HepG2 (cell line): Measurements from ENCODE around the gene GPR152. TPM values are rescaled to one million over a fixed set of nuclear protein-coding genes. Genes with fewer than 3 reads are reported as not detected.
A peak's percentile ranks its signal among the peaks of the same experiment; 100 is the strongest.

Experiments
- DMAP1 ChIP-seq: IDR thresholded peaks from 2 replicates; pipeline ENCODE4 v1.6.1; 2016
- ELF3 ChIP-seq: IDR thresholded peaks from 2 replicates; pipeline ENCODE4 v1.6.1; 2016; ENCODE audit warnings: missing genetic modification reagents, missing compliant biosample characterization
- FOXK1 ChIP-seq: sonication (generic); formaldehyde crosslinking; IDR thresholded peaks from 2 replicates; pipeline ENCODE4 v1.4.0; 2020; ENCODE audit warnings: low read depth, missing genetic modification reagents, borderline replicate concordance
- GATAD1 ChIP-seq: IDR thresholded peaks from 2 replicates; pipeline ENCODE4 v1.6.1; 2016; ENCODE audit warnings: missing genetic modification reagents, missing compliant biosample characterization
- HMG20A ChIP-seq: IDR thresholded peaks from 2 replicates; pipeline ENCODE4 v1.6.1; 2016; ENCODE audit warnings: borderline replicate concordance
- ISL2 ChIP-seq: sonication (generic); formaldehyde crosslinking; IDR thresholded peaks from 2 replicates; pipeline ENCODE4 v1.5.0; 2020; ENCODE audit warnings: missing genetic modification reagents
- KAT8 ChIP-seq: IDR thresholded peaks from 2 replicates; pipeline ENCODE4 v1.6.1; 2016; ENCODE audit warnings: missing genetic modification reagents, missing compliant biosample characterization
- KLF12 ChIP-seq: sonication (generic); formaldehyde crosslinking; IDR thresholded peaks from 2 replicates; pipeline ENCODE4 v1.4.0; 2020; ENCODE audit warnings: missing genetic modification reagents, borderline replicate concordance
- KLF6 ChIP-seq: IDR thresholded peaks from 2 replicates; pipeline ENCODE4 v1.8.0; 2016; ENCODE audit warnings: missing biosample characterization, missing genetic modification reagents
- MTF1 ChIP-seq: sonication (generic); formaldehyde crosslinking; IDR thresholded peaks from 2 replicates; pipeline ENCODE4 v1.5.0; 2020; ENCODE audit warnings: missing genetic modification reagents
- PHF8 ChIP-seq: sonication (generic); formaldehyde crosslinking; IDR thresholded peaks from 2 replicates; pipeline ENCODE4 v1.5.0; 2020; ENCODE audit warnings: missing genetic modification reagents
- RBFOX2 ChIP-seq: fragments of 200-400 bp; formaldehyde crosslinking; IDR thresholded peaks from 2 replicates; pipeline ENCODE4 v1.6.1; 2017; ENCODE audit warnings: low read depth, mild to moderate bottlenecking, low read length
- TAF15 ChIP-seq: fragments of 200-400 bp; formaldehyde crosslinking; IDR thresholded peaks from one replicate; pipeline ENCODE4 v1.6.1; 2018; ENCODE audit warnings: mild to moderate bottlenecking, low read depth, low read length; ENCODE audit not compliant: poor library complexity, severe bottlenecking
- ZFP36L1 ChIP-seq: sonication (generic); formaldehyde crosslinking; IDR thresholded peaks from 2 replicates; pipeline ENCODE4 v1.8.0; 2022; ENCODE audit warnings: mild to moderate bottlenecking, missing genetic modification reagents, moderate library complexity
- ZNF251 ChIP-seq: sonication (generic); formaldehyde crosslinking; IDR thresholded peaks from 2 replicates; pipeline ENCODE4 v1.9.0; 2021; ENCODE audit warnings: mild to moderate bottlenecking, missing genetic modification reagents
- ZNF256 ChIP-seq: sonication (generic); formaldehyde crosslinking; conservative IDR thresholded peaks from 2 replicates; pipeline ENCODE4 v1.4.0; 2020; ENCODE audit warnings: missing genetic modification reagents
- ZNF354B ChIP-seq: sonication (generic); formaldehyde crosslinking; IDR thresholded peaks from 2 replicates; pipeline ENCODE4 v1.8.0; 2022; ENCODE audit warnings: mild to moderate bottlenecking, missing genetic modification reagents
- ZNF451 ChIP-seq: sonication (generic); formaldehyde crosslinking; IDR thresholded peaks from 2 replicates; pipeline ENCODE4 v1.5.0; 2020; ENCODE audit warnings: mild to moderate bottlenecking, missing genetic modification reagents
- ZNF567 ChIP-seq: sonication (generic); formaldehyde crosslinking; IDR thresholded peaks from 2 replicates; pipeline ENCODE4 v1.8.1; 2023; ENCODE audit warnings: mild to moderate bottlenecking, missing genetic modification reagents, borderline replicate concordance
- ZNF569 ChIP-seq: sonication (generic); formaldehyde crosslinking; IDR thresholded peaks from 2 replicates; pipeline ENCODE4 v1.5.0; 2020; ENCODE audit warnings: mild to moderate bottlenecking, missing genetic modification reagents, moderate library complexity, borderline replicate concordance
- ZNF674 ChIP-seq: sonication (generic); formaldehyde crosslinking; IDR thresholded peaks from 2 replicates; pipeline ENCODE4 v1.5.0; 2020; ENCODE audit warnings: low read depth, mild to moderate bottlenecking, missing genetic modification reagents
- ZZZ3 ChIP-seq: sonication (generic); formaldehyde crosslinking; IDR thresholded peaks from 2 replicates; pipeline ENCODE4 v1.4.0; 2020; ENCODE audit warnings: missing genetic modification reagents, mild to moderate bottlenecking, borderline replicate concordance
- polyA plus RNA-seq, 8 experiments: library from polyadenylated mRNA; depleted of rRNA in 3 of 8; stranded (reverse) in 7 of 8; unstranded in 1 of 8; fragments of >200 nt; fragmentation: Illumina TruSeq in 4 of 8; extraction: Trizol in 4 of 8; gene quantifications; 2 replicates each; pipeline versions ENCODE4 v1.2.1 to v1.2.3, GENCODE V29; 2011 to 2016; ENCODE audit warnings: low read depth in 4 of 8, missing spikeins in 1 of 8, mixed read lengths in 1 of 8; ENCODE audit not compliant: insufficient read depth in 1 of 8
- total RNA-seq, 5 experiments: library from RNA; depleted of rRNA; stranded (reverse); fragments of >200 nt; fragmentation: Illumina TruSeq; extraction: Trizol; gene quantifications; 2 replicates each; pipeline ENCODE4 v1.2.3, GENCODE V29; 2016; ENCODE audit warnings: low read depth in 1 of 5
- TF ChIP-seq, protein P1 (sequence below): sonication (generic); formaldehyde crosslinking; IDR thresholded peaks from 2 replicates; pipeline ENCODE4 v1.4.0; 2020; ENCODE audit warnings: mild to moderate bottlenecking, missing genetic modification reagents
- TF ChIP-seq, protein P2 (sequence below): IDR thresholded peaks from 2 replicates; pipeline ENCODE4 v1.6.1; 2016; ENCODE audit warnings: missing compliant biosample characterization, missing genetic modification reagents, borderline replicate concordance
- TF ChIP-seq, protein P3 (sequence below): conservative IDR thresholded peaks from 2 replicates; pipeline ENCODE4 v1.6.1; 2018; ENCODE audit warnings: missing genetic modification reagents
- TF ChIP-seq, protein P4 (sequence below): IDR thresholded peaks from 2 replicates; pipeline ENCODE4 v1.6.1; 2016; ENCODE audit warnings: low read depth, borderline replicate concordance

GPR152 gene
- total and polyA plus RNA-seq, 2 of the 13 experiments (the other 11 are each of a cell fraction or from before 2014, with no cell fraction given), result not detected

DNA sequence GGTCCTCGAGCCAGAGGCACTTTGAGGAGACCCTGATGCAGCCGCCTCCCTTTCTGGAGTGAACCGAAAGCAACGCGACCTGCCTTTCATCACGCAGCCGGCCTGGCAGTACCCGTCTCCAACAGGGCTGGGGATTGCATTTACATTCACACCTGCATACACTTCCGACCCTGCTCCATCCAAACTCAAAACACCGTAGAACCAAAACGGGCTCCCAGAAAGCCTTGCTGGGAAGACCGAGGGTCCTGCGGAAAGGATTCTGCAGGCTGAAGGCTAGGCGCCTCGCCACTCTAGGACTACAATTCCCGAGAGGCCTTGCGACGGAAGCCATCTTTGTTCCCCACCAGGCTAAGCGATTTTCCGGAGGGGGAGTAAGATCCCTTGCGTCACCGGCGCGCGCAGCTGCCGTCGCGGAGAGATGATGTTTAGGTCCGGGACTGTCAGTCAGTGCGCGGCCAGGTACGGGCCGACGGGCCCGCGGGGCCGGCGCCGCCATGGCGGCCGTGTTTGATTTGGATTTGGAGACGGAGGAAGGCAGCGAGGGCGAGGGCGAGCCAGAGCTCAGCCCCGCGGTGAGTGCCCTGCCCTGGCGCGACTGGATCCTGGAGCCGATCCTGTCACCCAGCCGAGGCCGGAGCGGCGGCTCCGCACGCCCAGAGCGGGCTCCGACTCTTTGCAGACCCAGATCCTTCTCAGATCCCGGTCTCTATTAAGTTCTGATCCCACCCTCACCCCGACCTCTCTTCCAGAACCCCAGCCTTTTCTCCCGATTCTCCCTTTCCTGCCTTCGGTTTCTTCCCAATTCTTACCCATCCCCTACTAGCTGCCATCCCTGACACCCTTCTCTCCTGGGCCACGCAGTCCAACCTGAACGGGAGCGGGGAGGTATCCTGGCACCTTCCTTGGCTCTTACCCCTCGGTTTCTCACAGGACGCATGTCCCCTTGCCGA lies 24.2 kb downstream of the GPR152 start, which contains the start of gene RPS6KB2 (continued):
- TF ChIP-seq KAT8 (CRISPR knock-in tag) (peak; percentile 98), ZNF354B (no peak), MTF1 (CRISPR knock-in tag) (peak; percentile 56; the same call in 1 of the 2 replicates), ZNF567 (CRISPR knock-in tag) (peak; percentile 88; the same call in 1 of the 2 replicates), KLF12 (peak; percentile 70; the same call in 1 of the 2 replicates), ZNF569 (no peak), ZZZ3 (peak; percentile 71; the same call in 1 of the 2 replicates), HMG20A (CRISPR knock-in tag) (no peak), RBFOX2 (peak; percentile 88), FOXK1 (CRISPR knock-in tag) (peak; percentile 95), TAF15 (no peak), ISL2 (CRISPR knock-in tag) (peak; percentile 82), DMAP1 (peak; percentile 58), ZNF256 (CRISPR knock-in tag) (peak; percentile 79; the same call in 1 of the 2 replicates), ELF3 (CRISPR knock-in tag) (peak; percentile 79), KLF6 (CRISPR knock-in tag) (no peak), ZNF251 (CRISPR knock-in tag) (no peak), GATAD1 (CRISPR knock-in tag) (peak; percentile 98), ZNF674 (CRISPR knock-in tag) (no peak), PHF8 (CRISPR knock-in tag) (peak; percentile 84), ZFP36L1 (peak; percentile 87; the same call in 1 of the 2 replicates), ZNF451 (CRISPR knock-in tag) (0 out of 2 replicates have a peak, but pooled peaks have one; percentile 26)
- TF ChIP-seq, protein P1, sequence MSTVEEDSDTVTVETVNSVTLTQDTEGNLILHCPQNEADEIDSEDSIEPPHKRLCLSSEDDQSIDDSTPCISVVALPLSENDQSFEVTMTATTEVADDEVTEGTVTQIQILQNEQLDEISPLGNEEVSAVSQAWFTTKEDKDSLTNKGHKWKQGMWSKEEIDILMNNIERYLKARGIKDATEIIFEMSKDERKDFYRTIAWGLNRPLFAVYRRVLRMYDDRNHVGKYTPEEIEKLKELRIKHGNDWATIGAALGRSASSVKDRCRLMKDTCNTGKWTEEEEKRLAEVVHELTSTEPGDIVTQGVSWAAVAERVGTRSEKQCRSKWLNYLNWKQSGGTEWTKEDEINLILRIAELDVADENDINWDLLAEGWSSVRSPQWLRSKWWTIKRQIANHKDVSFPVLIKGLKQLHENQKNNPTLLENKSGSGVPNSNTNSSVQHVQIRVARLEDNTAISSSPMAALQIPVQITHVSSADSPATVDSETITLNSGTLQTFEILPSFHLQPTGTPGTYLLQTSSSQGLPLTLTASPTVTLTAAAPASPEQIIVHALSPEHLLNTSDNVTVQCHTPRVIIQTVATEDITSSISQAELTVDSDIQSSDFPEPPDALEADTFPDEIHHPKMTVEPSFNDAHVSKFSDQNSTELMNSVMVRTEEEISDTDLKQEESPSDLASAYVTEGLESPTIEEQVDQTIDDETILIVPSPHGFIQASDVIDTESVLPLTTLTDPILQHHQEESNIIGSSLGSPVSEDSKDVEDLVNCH (CRISPR knock-in tag), result 0 out of 2 replicates have a peak, but pooled peaks have one; percentile 21
- TF ChIP-seq, protein P2, sequence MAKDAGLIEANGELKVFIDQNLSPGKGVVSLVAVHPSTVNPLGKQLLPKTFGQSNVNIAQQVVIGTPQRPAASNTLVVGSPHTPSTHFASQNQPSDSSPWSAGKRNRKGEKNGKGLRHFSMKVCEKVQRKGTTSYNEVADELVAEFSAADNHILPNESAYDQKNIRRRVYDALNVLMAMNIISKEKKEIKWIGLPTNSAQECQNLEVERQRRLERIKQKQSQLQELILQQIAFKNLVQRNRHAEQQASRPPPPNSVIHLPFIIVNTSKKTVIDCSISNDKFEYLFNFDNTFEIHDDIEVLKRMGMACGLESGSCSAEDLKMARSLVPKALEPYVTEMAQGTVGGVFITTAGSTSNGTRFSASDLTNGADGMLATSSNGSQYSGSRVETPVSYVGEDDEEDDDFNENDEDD (CRISPR knock-in tag), result peak; percentile 65; the same call in 1 of the 2 replicates
- TF ChIP-seq, protein P3, sequence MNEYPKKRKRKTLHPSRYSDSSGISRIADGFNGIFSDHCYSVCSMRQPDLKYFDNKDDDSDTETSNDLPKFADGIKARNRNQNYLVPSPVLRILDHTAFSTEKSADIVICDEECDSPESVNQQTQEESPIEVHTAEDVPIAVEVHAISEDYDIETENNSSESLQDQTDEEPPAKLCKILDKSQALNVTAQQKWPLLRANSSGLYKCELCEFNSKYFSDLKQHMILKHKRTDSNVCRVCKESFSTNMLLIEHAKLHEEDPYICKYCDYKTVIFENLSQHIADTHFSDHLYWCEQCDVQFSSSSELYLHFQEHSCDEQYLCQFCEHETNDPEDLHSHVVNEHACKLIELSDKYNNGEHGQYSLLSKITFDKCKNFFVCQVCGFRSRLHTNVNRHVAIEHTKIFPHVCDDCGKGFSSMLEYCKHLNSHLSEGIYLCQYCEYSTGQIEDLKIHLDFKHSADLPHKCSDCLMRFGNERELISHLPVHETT (CRISPR knock-in tag), result peak; percentile 89; the same call in 1 of the 2 replicates
- TF ChIP-seq, protein P4, sequence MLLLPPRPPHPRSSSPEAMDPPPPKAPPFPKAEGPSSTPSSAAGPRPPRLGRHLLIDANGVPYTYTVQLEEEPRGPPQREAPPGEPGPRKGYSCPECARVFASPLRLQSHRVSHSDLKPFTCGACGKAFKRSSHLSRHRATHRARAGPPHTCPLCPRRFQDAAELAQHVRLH, result no peak; the same call in 1 of the 2 replicates
